Uterus (tissue), 2 donors: Measurements from ENCODE around the gene ZNF740.

ENCODE experiments used
- CTCF ChIP-seq, 4 experiments: fragments of 200-600 bp in 2 of 4; fragments of 450-650 bp in 2 of 4; sonication (generic) in 2 of 4; IDR thresholded peaks; one replicate each; pipeline ENCODE4 v1.5.1; 2016 to 2019; ENCODE audit warnings: antibody characterized with exemption in 4 of 4, mild to moderate bottlenecking in 2 of 4, moderate library complexity in 1 of 4
- POLR2A ChIP-seq, 2 donors: fragments of 450-650 bp; IDR thresholded peaks; one replicate each; pipeline ENCODE4 v1.6.1; 2016; ENCODE audit warnings: antibody characterized with exemption in 2 of 2, mild to moderate bottlenecking in 1 of 2, moderate library complexity in 1 of 2

GRCh38 chr12:53208435-53208834 lies 27.9 kb downstream of the ZNF740 start:
- TF ChIP-seq CTCF (IDR thresholded peaks at IDR 0.05) = no peak
- TF ChIP-seq POLR2A (IDR thresholded peaks at IDR 0.05) = no peak
